ENCODE results near the gene SOX30. TPM values are rescaled to one million over a fixed set of nuclear protein-coding genes. Genes with fewer than 3 reads are reported as not detected.

The SOX30 gene
- total RNA-seq, 2 donors from 2014 or later, result 0.48 TPM; not detected in 1

- Histone ChIP-seq H3K9ac (ENCODE audit: extremely low read depth, low read length, poor library complexity, severe bottlenecking) (no peak overlapping the region), H3K27ac (ENCODE audit: low read depth, low read length) (no peak overlapping the region), H3K4me1 (ENCODE audit: control insufficient read depth, insufficient read depth, low read length) (peaks cover 12% of the 10 kb centered on the region), H3K36me3 (ENCODE audit: control insufficient read depth, insufficient read depth, low read length) (no peaks in the 10 kb centered on the region), H3K27me3 (ENCODE audit: control insufficient read depth, insufficient read depth, low read length, poor library complexity, severe bottlenecking) (no peaks in the 10 kb centered on the region), H3K4me3 (ENCODE audit: low read length) (no peak overlapping the region), H3K9me3 (ENCODE audit: control insufficient read depth, low read length) (peaks cover 12% of the 10 kb centered on the region)
- peaks cover 2% of the 10 kb centered on the region for H3K9me3 Mint-ChIP-seq
- peaks cover 11% of the 10 kb centered on the region for H3K4me1 Mint-ChIP-seq
- H3K27me3 Mint-ChIP-seq (ENCODE audit: insufficient read depth), result no peaks in the 10 kb centered on the region
- no peak for DNase-seq
- no peaks in the 10 kb centered on the region for H3K36me3 Mint-ChIP-seq (ENCODE audit: low read depth)
- no peak for TF ChIP-seq CTCF (conservative IDR thresholded peaks at IDR 0.05)
- 92 to 94% methylated on average over 4 to 7 of the region's 7 CpGs for WGBS, 2 experiments (ENCODE audit: insufficient coverage in 1 of 2, insufficient read length in 1 of 2)
- no peak overlapping the region for H3K27ac Mint-ChIP-seq
- H3K4me3 Mint-ChIP-seq, result no peak overlapping the region
Measured at GRCh38 chr5:157607371-157608161, 44.7 kb downstream of the SOX30 start.

- no peaks in the 10 kb centered on the region for H3K27me3 ChIP-seq (ENCODE audit: control insufficient read depth, insufficient read depth, low read length, poor library complexity, severe bottlenecking)
- no peaks in the 10 kb centered on the region for H3K36me3 Mint-ChIP-seq (ENCODE audit: low read depth)
Measured at GRCh38 chr5:157606046-157606445, 46.2 kb downstream of the SOX30 start.

More at GRCh38 chr5:157606046-157606445, 46.2 kb downstream of the SOX30 start:
- WGBS, 2 experiments (ENCODE audit: insufficient coverage in 1 of 2, insufficient read length in 1 of 2), result 96 to 100% methylated on average over 2 of the region's 2 CpGs
- Mint-ChIP-seq H3K27me3 (ENCODE audit: insufficient read depth) (no peaks in the 10 kb centered on the region), H3K9me3 (peaks cover 2% of the 10 kb centered on the region), H3K27ac (no peak overlapping the region), H3K4me1 (peaks cover 3% of the 10 kb centered on the region), H3K4me3 (no peak overlapping the region)
- no peak overlapping the region for H3K27ac ChIP-seq (ENCODE audit: low read depth, low read length)
- no peaks in the 10 kb centered on the region for H3K36me3 ChIP-seq (ENCODE audit: control insufficient read depth, insufficient read depth, low read length)
- TF ChIP-seq CTCF (conservative IDR thresholded peaks at IDR 0.05), result no peak
- H3K4me1 ChIP-seq (ENCODE audit: control insufficient read depth, insufficient read depth, low read length), result no peaks in the 10 kb centered on the region
- peaks cover 12% of the 10 kb centered on the region for H3K9me3 ChIP-seq (ENCODE audit: control insufficient read depth, low read length)
- no peak overlapping the region for H3K9ac ChIP-seq (ENCODE audit: extremely low read depth, low read length, poor library complexity, severe bottlenecking)
- H3K4me3 ChIP-seq (ENCODE audit: low read length), result no peak overlapping the region
- no peak for DNase-seq
